ENCODE measurements around the gene KBTBD13.
"Not testable (repeated sequence)": the region's sequence is repeated elsewhere in the genome, so short reads cannot be mapped to it uniquely, and the experiment has no call there.

KBTBD13 gene

GRCh38 chr15:65089206-65089824 is 12.8 kb downstream of the KBTBD13 start:
- no peak for DNase-seq

GRCh38 chr15:65091946-65092770 is 15.6 kb downstream of the KBTBD13 start:
- no peak for DNase-seq

DNA sequence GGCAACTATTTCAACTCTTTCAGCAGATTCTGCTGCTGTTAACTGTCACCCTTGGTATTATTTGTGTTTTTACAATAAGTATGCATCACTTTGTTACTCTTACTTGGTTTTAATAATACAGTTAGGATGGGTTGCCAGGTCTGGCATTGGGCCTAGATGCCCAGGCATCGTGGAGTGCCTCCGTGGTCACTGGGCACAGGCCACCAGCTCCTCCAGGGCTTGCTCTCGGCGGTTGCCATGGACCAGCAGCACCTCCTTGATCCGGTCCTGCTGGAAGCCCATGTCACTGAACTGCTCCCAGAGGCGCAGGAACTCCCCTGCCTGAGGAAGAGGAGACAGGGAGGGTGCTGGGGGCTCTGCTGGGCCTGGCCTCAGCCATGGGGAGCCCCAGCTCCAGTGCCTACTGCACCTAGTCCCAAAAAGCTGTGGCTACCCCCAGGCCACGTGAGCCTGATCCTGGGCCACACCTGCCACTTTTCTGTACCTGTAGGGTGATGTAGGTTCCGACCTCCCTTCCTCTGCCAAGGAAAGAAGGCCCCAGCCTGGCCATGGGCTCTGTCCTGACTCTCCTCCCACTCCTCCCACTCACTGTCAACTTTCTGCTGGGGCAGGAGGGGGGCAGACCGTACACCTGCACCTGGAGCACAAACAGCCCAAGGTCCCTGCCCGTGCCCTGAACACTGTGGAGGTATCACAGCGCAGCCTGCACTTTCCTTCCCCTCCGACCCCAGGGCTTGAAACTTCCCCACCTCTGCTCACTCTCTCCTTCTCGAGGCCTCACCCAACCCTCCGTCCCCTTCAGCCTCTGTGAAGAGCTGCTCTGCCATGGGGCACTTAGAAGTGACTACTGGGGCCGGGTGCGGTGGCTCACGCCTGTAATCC is 16.6 kb downstream of the KBTBD13 start:
- DNase-seq: no peak

GRCh38 chr15:65093793-65094170 is 17.2 kb downstream of the KBTBD13 start:
- not testable (repeated sequence) for DNase-seq

GRCh38 chr15:65094294-65094995 is 17.9 kb downstream of the KBTBD13 start:
- no peak for DNase-seq

DNA sequence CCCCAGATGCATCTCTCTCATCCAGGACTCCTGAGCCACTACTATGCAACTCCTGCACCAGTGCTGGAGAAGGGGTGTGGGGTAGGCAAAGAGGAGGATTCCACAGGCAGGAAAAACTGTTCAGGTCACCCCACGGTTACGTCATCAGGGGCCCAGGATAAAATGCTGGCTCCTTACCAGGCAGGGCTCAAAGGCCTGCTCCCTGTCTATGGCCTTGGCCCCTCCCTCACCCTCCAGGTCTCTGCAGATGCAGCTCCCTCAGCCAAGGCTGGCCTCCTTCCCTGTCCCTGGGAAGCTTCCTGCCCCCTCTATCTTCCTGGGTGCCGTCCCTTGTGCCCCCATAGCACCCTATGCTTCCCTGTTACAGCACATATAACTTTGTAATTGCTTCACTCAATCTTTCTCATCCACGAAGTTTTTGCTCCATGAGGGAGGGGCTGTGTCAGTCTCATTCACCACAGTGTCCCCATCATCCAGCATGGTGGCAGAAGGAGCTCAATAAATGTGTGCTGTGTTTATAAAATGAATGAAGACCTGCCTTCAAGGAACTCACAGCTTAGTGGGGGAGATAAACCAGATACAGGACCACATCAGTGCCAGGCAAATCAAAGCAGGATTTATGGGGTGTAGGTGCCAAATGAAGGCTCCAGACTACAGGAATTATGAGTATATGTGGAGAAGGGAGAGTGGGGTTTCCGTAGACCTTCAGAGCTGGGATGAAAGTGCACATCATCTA is 18.6 kb downstream of the KBTBD13 start:
- no peak for DNase-seq

GRCh38 chr15:65095747-65096104 is 19.2 kb downstream of the KBTBD13 start:
- DNase-seq: no peak

- no peak for DNase-seq
Observed at GRCh38 chr15:65096481-65097385, 20.2 kb downstream of the KBTBD13 start.

DNA sequence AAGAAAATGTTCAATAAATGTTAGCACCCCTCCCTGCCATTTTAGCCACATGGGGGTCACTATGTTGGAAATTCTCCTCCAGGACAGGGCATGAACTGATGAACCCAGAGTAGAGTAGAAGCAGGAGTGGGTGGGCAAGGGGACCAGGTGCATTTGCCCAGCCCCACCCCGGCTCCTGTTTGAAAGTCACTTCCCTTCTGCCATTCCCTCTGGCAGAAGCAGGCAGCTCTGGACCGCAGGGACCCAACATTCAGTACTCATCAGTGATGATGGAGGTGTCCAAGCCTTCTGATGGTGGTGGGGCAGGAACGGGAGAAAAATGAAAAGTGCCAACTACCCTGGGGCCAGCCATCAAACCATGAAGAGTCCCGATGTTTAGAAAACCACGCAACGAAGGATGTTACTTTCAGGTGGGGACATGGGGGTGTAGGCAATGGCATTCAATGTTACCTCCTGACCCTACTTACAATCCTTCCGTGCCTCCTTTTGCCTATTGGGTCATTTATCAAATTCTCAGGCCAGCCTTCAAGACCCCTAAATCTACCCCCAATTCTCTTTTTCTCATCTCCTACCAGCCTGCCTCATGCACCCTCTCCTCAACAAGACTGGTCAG is 21.2 kb downstream of the KBTBD13 start:
- DNase-seq: no peak

GRCh38 chr15:65099336-65099735 is 22.8 kb downstream of the KBTBD13 start:
- DNase-seq: no peak

- DNase-seq: not testable (repeated sequence)
Observed at GRCh38 chr15:65099801-65100200, 23.3 kb downstream of the KBTBD13 start.

GRCh38 chr15:65100442-65100841 is 23.9 kb downstream of the KBTBD13 start:
- no peak for DNase-seq

GRCh38 chr15:65101411-65101890 is 24.9 kb downstream of the KBTBD13 start:
- no peak for DNase-seq

GRCh38 chr15:65101891-65102708 is 25.6 kb downstream of the KBTBD13 start:
- no peak for DNase-seq

DNA sequence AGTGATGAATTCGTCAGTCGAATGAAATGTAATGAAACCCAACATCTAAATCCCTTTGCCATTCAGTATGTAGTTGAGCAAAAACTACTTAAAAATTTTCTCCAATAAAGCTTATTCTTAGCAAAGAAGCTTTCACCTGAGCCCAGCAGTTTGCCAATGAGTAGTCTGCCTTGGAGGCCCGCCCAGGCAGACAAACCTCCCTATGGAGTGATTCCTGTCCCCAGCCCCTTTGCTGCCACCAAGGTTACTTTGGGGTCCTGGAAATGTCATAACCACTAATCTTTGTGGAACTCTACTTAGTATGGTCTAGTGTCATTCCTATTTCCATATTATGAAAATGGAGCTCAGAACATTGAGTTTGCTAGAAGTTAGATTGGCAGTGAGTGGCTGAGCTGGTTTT is 26.4 kb downstream of the KBTBD13 start:
- no peak for DNase-seq

GRCh38 chr15:65105038-65105437 is 28.5 kb downstream of the KBTBD13 start:
- DNase-seq: no peak

GRCh38 chr15:65106011-65106590 is 29.6 kb downstream of the KBTBD13 start:
- DNase-seq: no peak

DNA sequence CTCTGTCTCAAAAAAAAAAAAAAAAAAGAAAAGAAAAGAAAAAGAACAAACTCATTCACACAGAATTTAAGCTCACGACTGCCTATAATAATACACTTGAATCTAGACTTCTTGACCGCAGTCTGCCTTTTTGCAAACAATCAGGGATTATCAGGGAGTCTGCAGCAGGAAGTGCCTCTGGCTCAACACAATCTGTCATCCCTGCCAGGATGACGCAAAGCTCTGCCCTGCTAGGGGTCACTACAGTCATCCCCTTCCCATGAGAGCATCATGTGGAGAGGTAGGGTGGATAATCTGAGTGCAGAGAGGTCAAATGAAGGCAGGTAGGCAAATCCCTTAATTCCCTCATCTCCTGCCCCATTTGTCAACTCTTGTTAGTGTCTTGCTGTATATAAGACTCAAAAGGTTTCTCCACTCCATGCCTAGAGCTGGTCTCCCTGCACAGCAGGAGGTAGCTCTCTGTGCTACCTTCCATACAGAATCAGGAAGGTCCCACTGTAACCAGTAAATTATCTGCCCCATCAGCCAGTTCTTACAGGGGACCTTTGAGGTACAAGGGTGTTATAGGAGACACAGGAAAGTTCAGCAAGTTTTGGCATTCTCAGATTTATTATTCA is 34.2 kb downstream of the KBTBD13 start:
- no peak for DNase-seq

GRCh38 chr15:65115086-65115485 is 38.5 kb downstream of the KBTBD13 start, which contains the start of gene UBAP1L:
UBAP1L (minus strand) TSS chr15:65115200; CDS start chr15:65106215, 8,985 bp downstream.
- no peak for DNase-seq
